Myocyte (in vitro differentiated cells): ENCODE measurements around the gene SESN3. TPM values are rescaled to one million over a fixed set of nuclear protein-coding genes. Genes with fewer than 3 reads are reported as not detected.
A peak's percentile ranks its signal among the peaks of the same experiment; 100 is the strongest.
"Not testable (repeated sequence)": the region's sequence is repeated elsewhere in the genome, so short reads cannot be mapped to it uniquely, and the experiment has no call there.

ENCODE experiments used
- DNase-seq: peaks from one replicate; pipeline ENCODE4 v3.0.0-alpha.2; 2012; ENCODE audit warnings: low read depth
- total RNA-seq: library from RNA; depleted of rRNA; stranded (reverse); fragments of >200 nt; gene quantifications from 2 replicates; pipeline ENCODE4 v1.2.3, GENCODE V29; 2014

SESN3 gene
- total RNA-seq, 1 donor from 2014 or later: 2.8 TPM

DNA sequence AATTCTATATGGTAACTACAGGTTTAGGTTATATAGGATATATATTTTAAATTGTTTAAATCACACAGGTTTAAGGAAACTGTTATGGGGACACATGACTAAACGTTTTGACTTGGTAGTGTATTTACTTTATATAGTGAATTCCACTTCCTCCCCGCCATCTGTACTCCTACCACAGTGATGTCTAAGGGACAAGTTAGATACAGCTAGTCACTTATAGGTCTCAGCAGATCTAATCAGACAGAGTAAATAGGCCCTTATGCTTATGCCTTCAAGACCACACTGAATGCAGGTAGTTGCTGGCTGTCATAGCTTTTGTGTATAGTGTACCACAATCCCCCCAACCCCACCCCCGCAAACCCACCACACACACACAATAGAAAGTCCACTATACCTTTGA is 8.2 kb downstream of the SESN3 start:
- DNase-seq: no peak

GRCh38 chr11:95219599-95219998 is 11.4 kb downstream of the SESN3 start:
- DNase-seq: no peak

- DNase-seq: no peak
These were observed 12.9 kb downstream of the SESN3 start for GRCh38 chr11:95218149-95218548.

- no peak for DNase-seq
These were observed 18.4 kb downstream of the SESN3 start for GRCh38 chr11:95212609-95213008.

- DNase-seq: not testable (repeated sequence)
These were observed 21.5 kb downstream of the SESN3 start for GRCh38 chr11:95209535-95209934.

- DNase-seq: no peak
These were observed 30.1 kb downstream of the SESN3 start for GRCh38 chr11:95200781-95201457.

DNA sequence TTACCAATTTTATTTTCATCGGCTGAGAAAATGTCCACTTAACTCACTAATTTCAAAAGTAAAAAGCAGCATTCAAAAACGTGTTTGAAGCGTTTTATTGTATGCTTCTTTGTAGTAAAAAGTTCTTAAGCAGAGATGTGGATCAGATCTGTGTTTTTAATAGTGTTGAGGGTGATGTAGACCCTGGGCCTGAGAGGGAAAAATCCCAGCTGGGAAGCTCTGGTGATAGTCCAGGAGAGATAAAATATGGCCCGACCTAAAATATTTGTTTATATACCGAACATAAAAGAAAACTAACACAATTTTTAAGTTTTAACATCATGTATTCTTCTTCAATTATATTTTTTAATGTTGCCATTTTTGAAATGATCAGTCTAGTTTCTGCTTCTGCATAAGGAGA is 35.2 kb downstream of the SESN3 start:
- DNase-seq: no peak

DNA sequence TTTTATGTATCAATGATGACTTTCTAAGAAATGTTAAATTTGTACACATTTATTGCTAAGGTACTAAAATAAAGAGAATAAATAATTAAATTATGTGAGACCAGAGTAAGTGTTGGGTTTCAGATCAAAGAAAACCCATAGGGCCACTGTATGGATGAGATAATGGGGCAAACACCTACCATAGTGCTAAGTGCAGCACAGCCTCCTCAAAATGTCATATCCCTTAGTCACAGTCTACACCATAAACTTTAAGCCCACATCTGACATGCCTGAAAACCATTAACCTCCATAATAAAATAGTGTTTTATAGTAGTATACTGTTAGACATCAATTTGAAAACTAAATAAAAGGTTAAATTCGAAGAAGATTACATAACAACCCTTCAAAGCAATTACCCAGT is 37.5 kb downstream of the SESN3 start:
- DNase-seq: no peak

DNA sequence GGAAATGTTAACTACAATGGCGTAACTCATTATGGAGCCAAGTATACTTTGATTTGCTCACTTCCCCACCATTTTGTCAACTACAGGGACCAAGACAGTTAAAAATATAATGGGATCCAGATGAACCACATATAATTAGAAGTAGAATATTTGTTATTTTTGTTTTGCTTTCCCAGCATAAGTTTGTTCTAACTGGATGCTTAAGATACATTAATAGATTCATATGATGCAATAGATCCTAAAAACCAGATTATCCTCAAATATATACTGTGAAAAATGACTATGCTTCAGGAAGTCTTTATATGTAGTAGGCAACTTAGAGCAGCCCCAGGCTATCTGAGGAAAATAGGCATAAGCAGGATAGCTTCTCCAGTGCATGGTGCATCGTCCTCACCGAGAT is 38.3 kb downstream of the SESN3 start:
- no peak for DNase-seq

DNA sequence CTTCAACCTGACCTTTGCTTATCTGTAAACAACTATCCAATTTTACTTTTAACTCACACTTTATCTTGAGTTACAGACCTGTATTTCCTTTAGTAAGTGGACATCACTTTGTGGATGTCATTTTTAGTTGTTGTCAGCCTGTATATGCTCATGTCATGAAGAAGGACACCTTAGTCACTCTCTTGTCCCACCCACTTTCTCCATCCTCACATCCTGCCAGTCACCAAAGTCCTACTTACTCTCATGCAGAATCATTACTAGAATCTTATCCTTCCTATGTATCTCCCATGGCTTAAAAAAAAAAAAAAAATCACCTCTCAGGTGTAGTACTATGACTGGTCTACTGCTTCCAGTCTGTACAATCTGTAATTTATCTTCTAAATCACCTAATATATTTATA is 43.3 kb downstream of the SESN3 start:
- DNase-seq: no peak

DNA sequence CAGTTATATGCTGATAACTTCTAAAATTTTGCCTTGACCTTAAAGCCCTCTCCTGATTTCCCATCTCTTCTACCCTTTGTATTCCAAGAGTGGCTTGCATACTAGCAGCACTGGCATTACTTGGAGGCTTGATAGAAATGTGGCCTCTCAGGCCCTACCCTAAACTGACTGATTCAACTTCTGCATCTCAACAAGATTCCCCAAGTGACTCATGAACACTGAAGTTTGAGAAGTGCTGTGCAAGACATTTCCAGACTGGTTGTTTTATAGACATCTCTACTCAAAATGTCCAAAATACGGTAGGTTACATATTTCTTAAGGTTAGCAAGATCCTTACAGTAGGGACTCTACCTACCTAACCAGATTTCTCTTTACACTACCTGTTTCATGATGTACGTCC is 48.6 kb downstream of the SESN3 start:
- no peak for DNase-seq

DNA sequence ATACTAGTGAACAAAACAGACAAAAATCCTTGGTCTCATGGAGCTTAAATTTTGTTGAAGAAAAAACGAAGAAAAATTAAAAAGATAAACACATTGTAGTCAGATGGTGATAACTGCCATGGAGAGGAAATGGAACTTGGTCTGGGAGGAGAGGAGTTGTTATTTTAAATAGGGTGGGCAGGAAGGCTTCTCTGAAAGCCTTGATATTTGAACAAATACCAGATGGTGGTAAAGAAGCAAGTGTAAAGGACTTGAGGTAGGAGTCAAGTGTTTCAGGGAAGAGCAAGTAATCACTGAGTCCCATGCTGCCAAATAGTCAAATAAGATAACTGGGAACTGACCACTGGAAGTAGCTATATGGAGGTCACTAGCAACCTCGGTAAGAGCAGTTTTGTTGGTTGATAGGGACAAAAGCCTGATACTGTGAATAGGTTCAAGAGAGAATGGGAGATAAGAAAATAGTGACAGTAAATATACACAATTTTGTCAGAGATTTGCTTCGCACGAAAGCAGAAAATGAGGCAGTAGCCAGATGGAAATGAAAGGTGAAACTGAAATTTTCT is 55.1 kb downstream of the SESN3 start:
- no peak for DNase-seq

DNA sequence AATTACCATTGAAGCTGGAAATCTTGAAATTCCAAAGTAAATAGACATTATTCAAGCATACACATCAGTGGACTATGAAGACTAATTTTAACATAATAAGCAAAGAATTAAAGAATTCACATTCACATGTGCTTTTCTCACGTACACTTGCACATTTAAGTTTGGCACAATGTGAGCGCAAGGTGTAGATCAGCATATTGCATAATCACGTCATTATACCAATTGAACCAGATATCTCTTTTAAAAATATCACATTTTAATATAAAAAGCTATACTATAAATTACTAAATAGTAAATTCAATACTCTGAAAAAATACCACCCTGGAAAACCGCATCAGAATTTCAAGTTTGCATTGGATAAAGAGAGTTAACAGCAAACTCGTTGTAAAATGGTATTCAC is 60.7 kb downstream of the SESN3 start:
- DNase-seq: no peak

GRCh38 chr11:95166781-95167180 is 64.2 kb downstream of the SESN3 start:
- DNase-seq: no peak

DNA sequence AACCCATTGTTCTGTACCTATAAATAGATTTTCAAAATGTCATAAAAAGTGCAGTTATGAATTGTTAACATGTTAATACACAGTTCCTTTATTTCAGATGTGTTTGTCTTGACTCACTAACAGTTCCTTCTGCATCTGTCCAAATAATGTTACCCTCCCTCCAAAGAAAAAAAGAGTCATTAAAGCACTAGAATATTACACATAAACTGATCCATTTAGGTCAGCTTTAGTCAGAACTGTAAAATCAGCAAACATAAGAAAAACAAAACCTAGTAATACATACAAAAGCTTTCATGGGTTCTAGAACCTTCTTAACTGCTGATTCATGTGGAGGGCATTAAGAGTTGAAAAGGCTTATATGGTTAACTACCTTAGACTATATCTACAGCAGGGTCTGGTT is 65.4 kb downstream of the SESN3 start:
- DNase-seq: no peak

- no peak for DNase-seq
These were observed 67.9 kb downstream of the SESN3 start for GRCh38 chr11:95163106-95163505.

- DNase-seq: no peak
These were observed 69.8 kb downstream of the SESN3 start for GRCh38 chr11:95161248-95161647.

- DNase-seq: no peak
These were observed 73.2 kb downstream of the SESN3 start for GRCh38 chr11:95157824-95158223.

- no peak for DNase-seq
These were observed 74.0 kb downstream of the SESN3 start for GRCh38 chr11:95156916-95157541.

GRCh38 chr11:95156133-95156721 is 74.8 kb downstream of the SESN3 start:
- DNase-seq: no peak

GRCh38 chr11:95155385-95155784 is 75.6 kb downstream of the SESN3 start:
- no peak for DNase-seq

DNA sequence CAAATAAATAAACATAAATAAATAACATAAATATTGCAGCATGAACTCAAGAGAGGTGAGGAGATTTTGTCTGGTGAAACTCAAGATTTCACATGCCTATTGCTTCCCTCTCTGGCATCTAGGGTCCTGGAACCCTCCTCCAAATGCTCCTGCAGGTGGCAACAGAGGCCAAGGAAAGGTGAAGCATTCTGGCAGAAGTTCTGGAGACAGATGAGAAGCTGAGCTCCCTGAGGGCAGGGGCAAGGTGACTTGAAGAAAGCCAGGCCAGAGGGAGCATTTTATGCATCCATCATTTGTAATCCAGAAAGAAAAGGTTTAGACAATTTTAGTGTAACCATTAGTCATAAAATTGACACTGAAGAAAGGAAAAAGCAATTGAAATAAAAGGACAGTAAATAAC is 76.5 kb downstream of the SESN3 start:
- peak; percentile 35 for DNase-seq

GRCh38 chr11:95153857-95154246 is 77.2 kb downstream of the SESN3 start:
- DNase-seq: no peak
